HL-60 (cell line): ENCODE results near the gene CHRNE.

Experiments
- GABPA ChIP-seq: IDR thresholded peaks from 2 replicates; pipeline ENCODE4 v1.6.1; 2012; ENCODE audit warnings: low read depth
- POLR2AphosphoS5 ChIP-seq: IDR thresholded peaks from 2 replicates; pipeline ENCODE4 v1.6.1; 2012; ENCODE audit warnings: low read depth
- REST ChIP-seq: IDR thresholded peaks from 2 replicates; pipeline ENCODE4 v1.6.1; 2012; ENCODE audit warnings: low read depth; ENCODE audit not compliant: insufficient replicate concordance
- SPI1 ChIP-seq: IDR thresholded peaks from 2 replicates; pipeline ENCODE4 v1.6.1; 2012; ENCODE audit warnings: low read depth, mild to moderate bottlenecking, borderline replicate concordance
- TF ChIP-seq, protein P1 (sequence below): IDR thresholded peaks from one replicate; pipeline ENCODE4 v1.5.1; 2011; ENCODE audit warnings: low read length, control low read depth, inconsistent platforms; ENCODE audit not compliant: insufficient read depth

GRCh38 chr17:4945176-4945943 is 42.5 kb upstream of the CHRNE start:
- TF ChIP-seq POLR2AphosphoS5: peak; percentile 85
- TF ChIP-seq, protein P1, sequence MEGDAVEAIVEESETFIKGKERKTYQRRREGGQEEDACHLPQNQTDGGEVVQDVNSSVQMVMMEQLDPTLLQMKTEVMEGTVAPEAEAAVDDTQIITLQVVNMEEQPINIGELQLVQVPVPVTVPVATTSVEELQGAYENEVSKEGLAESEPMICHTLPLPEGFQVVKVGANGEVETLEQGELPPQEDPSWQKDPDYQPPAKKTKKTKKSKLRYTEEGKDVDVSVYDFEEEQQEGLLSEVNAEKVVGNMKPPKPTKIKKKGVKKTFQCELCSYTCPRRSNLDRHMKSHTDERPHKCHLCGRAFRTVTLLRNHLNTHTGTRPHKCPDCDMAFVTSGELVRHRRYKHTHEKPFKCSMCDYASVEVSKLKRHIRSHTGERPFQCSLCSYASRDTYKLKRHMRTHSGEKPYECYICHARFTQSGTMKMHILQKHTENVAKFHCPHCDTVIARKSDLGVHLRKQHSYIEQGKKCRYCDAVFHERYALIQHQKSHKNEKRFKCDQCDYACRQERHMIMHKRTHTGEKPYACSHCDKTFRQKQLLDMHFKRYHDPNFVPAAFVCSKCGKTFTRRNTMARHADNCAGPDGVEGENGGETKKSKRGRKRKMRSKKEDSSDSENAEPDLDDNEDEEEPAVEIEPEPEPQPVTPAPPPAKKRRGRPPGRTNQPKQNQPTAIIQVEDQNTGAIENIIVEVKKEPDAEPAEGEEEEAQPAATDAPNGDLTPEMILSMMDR: no peak
- no peak for TF ChIP-seq GABPA
- no peak for TF ChIP-seq REST
- TF ChIP-seq SPI1: no peak
